ENCODE results near the gene RIOK1. TPM values are rescaled to one million over a fixed set of nuclear protein-coding genes. Genes with fewer than 3 reads are reported as not detected.

RIOK1 gene
- total RNA-seq, 1 donor from 2014 or later: 16.5 TPM

- ATAC-seq (no peak), DNase-seq (no peak)
- TF ChIP-seq, protein P1, sequence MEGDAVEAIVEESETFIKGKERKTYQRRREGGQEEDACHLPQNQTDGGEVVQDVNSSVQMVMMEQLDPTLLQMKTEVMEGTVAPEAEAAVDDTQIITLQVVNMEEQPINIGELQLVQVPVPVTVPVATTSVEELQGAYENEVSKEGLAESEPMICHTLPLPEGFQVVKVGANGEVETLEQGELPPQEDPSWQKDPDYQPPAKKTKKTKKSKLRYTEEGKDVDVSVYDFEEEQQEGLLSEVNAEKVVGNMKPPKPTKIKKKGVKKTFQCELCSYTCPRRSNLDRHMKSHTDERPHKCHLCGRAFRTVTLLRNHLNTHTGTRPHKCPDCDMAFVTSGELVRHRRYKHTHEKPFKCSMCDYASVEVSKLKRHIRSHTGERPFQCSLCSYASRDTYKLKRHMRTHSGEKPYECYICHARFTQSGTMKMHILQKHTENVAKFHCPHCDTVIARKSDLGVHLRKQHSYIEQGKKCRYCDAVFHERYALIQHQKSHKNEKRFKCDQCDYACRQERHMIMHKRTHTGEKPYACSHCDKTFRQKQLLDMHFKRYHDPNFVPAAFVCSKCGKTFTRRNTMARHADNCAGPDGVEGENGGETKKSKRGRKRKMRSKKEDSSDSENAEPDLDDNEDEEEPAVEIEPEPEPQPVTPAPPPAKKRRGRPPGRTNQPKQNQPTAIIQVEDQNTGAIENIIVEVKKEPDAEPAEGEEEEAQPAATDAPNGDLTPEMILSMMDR (IDR thresholded peaks at IDR 0.05): no peak
- intact Hi-C loops (cut with DNase I): no loop called here
- peaks cover 27% of the 10 kb centered on the region for H3K36me3 ChIP-seq
- no peak overlapping the region for H3K27ac ChIP-seq
- no peaks in the 10 kb centered on the region for H3K27me3 ChIP-seq (ENCODE audit: low read depth)
- H3K4me1 ChIP-seq: no peaks in the 10 kb centered on the region
- H3K9me3 ChIP-seq: no peaks in the 10 kb centered on the region
- H3K4me3 ChIP-seq: no peak overlapping the region
Observed at GRCh38 chr6:7421066-7421465, 31.5 kb downstream of the RIOK1 start.

DNA sequence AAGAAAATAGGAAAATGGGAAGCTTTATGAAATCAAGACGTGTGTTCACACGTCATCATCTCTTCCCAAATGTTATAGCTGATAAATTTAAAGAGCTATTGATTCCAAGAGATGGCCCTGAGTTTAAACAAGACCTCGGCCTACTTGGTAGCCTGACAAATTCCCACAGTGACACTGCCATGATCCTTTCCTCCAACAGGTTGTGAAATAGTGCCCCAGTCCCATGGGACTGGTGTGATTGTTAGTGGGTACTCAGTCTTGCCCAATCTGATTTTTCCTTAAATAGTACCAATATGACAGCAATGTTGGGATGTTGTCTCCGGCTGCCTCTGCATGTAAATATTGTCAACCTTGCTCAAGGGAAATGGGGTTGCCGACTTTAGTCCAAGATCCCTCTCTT lies 34.5 kb downstream of the RIOK1 start:
- TF ChIP-seq, protein P1 (IDR thresholded peaks at IDR 0.05): no peak
- intact Hi-C loops (cut with DNase I): no loop called here
- no peaks in the 10 kb centered on the region for H3K4me1 ChIP-seq
- H3K36me3 ChIP-seq: no peaks in the 10 kb centered on the region
- no peaks in the 10 kb centered on the region for H3K27me3 ChIP-seq (ENCODE audit: low read depth)
- H3K4me3 ChIP-seq: no peak overlapping the region
- no peak for ATAC-seq
- DNase-seq: no peak
- no peaks in the 10 kb centered on the region for H3K9me3 ChIP-seq
- no peak overlapping the region for H3K27ac ChIP-seq

- Histone ChIP-seq H3K9me3 (no peaks in the 10 kb centered on the region), H3K4me1 (no peaks in the 10 kb centered on the region), H3K4me3 (no peak overlapping the region), H3K27me3 (ENCODE audit: low read depth) (no peaks in the 10 kb centered on the region), H3K27ac (no peak overlapping the region), H3K36me3 (no peaks in the 10 kb centered on the region)
- no peak for DNase-seq
- TF ChIP-seq, protein P1 (IDR thresholded peaks at IDR 0.05): peak; percentile 45
- peak; percentile 87 to 89 for ATAC-seq
- intact Hi-C loops (cut with DNase I): no loop called here
Observed at GRCh38 chr6:7424967-7425807, 35.6 kb downstream of the RIOK1 start.

- H3K27me3 ChIP-seq (ENCODE audit: low read depth): no peaks in the 10 kb centered on the region
- no peak overlapping the region for H3K4me3 ChIP-seq
- DNase-seq: no peak
- intact Hi-C loops (cut with DNase I): no loop called here
- H3K9me3 ChIP-seq: no peaks in the 10 kb centered on the region
- no peak overlapping the region for H3K27ac ChIP-seq
- H3K4me1 ChIP-seq: no peaks in the 10 kb centered on the region
- no peaks in the 10 kb centered on the region for H3K36me3 ChIP-seq
- TF ChIP-seq, protein P1 (IDR thresholded peaks at IDR 0.05): no peak
- ATAC-seq: peak in 1 of 2 donors; percentile 19
Observed at GRCh38 chr6:7425808-7426190, 36.2 kb downstream of the RIOK1 start.

DNA sequence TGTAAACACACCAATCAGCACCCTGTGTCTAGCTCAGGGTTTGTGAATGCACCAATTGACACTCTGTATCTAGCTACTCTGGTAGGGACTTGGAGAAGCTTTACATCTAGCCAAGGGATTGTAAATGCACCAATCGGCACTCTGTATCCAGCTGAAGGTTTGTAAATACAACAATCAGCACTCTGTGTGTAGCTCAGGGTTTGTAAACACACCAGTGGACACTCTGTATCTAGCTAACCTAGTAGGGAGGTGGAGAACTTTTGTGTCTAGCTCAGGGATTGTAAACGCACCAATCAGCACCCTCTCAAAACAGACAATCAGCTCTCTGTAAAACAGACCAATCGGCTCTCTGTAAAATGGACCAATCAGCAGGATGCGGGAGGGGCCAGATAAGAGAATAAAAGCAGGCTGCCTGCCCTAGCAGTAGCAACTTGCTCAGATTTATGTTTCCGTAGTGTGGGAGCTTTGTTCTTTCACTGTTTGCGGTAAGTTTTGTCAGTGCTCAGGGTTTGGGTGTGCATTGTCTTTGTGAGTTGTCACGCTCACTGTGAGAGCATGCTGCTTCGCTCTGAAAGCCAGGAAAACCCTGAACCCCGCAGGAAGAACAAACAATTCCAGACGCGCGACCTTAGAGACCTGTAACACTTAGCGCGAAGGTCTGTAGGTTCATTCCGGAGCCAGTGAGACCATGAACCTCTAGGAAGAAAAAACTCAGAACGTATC lies 37.0 kb downstream of the RIOK1 start:
- H3K9me3 ChIP-seq: no peaks in the 10 kb centered on the region
- intact Hi-C loops (cut with DNase I): no loop called here
- DNase-seq (no peak), ATAC-seq (no peak)
- TF ChIP-seq, protein P1 (IDR thresholded peaks at IDR 0.05): no peak
- H3K27me3 ChIP-seq (ENCODE audit: low read depth): peaks cover 1% of the 10 kb centered on the region
- H3K4me3 ChIP-seq: no peak overlapping the region
- no peaks in the 10 kb centered on the region for H3K36me3 ChIP-seq
- no peak overlapping the region for H3K27ac ChIP-seq
- H3K4me1 ChIP-seq: no peaks in the 10 kb centered on the region
